NCI-H1092 (cell line): ENCODE data around the gene SPINK1.
"Not testable (repeated sequence)": the region's sequence is repeated elsewhere in the genome, so short reads cannot be mapped to it uniquely, and the experiment has no call there.

Experiments
- DNase-seq: peaks from one replicate; lab custom pipeline; 2025; lab: John Stamatoyannopoulos, UW

Gene SPINK1

DNA sequence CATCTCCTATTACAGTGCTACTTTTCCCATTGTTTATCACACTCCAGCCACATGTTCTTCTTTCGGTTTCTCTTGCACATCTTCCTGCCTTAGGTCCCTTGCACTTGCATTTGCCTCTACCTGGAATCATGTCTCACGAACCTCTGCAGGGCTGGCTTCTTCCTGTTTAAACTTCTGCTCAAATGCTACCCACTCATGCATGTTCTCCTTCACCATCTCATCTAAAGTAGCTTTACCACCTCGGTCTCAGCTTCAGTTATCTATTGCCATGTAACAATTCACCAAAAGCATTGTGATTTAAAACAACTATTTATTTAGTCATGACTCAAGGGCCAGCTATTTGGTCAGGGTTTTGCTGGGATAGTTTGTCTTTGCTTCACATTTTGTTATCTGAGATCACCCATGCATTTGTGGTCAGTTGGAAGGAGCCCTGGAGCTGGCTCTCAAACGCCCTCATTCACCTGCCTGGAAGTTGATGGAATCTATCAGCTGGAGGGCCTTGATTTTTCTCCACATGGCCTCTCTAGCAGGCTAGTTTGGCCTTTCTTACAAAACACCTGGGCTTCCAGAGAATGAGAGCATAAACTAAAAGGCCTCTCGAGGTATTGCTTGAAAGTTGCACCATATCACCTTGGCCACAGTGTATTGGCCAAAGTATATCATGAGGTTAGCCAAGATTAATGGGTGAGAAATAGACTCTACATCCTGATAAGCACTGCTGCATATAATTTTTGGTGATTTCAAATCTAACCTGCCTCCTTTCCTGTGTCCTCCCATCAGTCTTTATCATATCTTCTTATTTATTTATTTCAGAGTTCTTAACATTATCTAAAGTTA lies 21.4 kb downstream of the SPINK1 start:
- no peak for DNase-seq

- DNase-seq = no peak
Observed at GRCh38 chr5:147805030-147805454, 26.4 kb downstream of the SPINK1 start.

- DNase-seq = no peak
Observed at GRCh38 chr5:147804334-147804733, 27.1 kb downstream of the SPINK1 start.

DNA sequence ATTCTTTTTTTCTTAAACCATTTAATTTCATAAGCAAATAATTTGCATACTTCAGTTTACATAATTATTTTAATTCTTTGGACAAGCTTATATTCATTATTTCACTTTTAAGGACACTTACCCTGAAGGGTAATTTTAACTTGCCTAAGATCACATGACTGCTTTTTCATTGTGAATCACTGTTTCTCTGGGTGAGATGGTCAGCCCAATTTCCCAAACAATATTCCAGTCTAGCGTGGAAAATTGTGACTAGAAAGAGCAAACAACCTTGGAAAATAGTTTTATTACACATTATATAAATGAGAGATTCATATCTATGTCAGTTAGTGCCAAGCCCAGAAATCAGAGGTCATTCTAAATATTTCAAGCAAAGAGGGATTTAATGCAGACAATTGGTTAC lies 27.5 kb downstream of the SPINK1 start:
- no peak for DNase-seq

GRCh38 chr5:147803161-147803560 lies 28.3 kb downstream of the SPINK1 start:
- not testable (repeated sequence) for DNase-seq

- no peak for DNase-seq
Observed at GRCh38 chr5:147801461-147801860, 30.0 kb downstream of the SPINK1 start.

DNA sequence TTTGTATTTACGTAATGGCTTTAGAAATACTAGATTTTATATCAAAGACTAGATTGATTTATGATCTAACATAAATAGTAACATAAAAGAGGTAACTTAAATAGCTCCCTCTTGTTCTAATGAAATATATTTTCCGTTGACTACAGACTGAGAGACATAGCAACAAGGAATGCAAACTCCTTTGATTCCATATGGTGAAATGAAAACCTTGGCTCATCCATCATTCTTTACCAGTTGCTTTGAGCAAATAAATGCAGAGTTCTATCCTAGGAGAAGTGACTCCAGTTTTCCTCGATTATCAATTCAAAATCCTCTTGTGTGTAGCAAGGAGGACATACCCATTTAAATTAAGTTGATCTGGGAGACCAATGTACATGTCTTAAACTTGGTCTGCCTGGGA lies 31.0 kb downstream of the SPINK1 start:
- no peak for DNase-seq

- no peak for DNase-seq
Observed at GRCh38 chr5:147796556-147797308, 34.7 kb downstream of the SPINK1 start.

- DNase-seq = no peak
Observed at GRCh38 chr5:147791181-147791580, 40.3 kb downstream of the SPINK1 start.

DNA sequence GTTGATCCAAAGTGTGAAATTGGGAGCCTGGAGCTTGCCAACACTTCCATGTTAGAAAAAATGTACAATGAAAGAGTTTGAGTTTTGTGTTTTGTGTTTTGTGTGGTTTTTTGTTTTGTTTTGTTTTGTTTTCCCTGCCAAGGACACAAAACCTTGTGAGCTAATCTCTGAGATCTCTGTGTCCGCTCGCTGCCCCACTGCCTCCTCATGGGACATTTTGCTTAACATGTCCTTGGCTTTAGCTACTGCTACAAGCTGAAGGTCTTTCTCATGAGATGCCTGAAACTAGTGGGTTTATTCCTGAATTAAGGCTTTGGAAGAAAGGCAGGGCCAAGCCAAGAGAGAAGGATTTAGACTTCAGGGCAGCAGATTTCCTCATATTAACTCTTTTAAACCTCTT lies 41.7 kb downstream of the SPINK1 start:
- no peak for DNase-seq

GRCh38 chr5:147788023-147788422 lies 43.4 kb downstream of the SPINK1 start:
- no peak for DNase-seq

- no peak for DNase-seq
Observed at GRCh38 chr5:147786142-147786541, 45.3 kb downstream of the SPINK1 start.

DNA sequence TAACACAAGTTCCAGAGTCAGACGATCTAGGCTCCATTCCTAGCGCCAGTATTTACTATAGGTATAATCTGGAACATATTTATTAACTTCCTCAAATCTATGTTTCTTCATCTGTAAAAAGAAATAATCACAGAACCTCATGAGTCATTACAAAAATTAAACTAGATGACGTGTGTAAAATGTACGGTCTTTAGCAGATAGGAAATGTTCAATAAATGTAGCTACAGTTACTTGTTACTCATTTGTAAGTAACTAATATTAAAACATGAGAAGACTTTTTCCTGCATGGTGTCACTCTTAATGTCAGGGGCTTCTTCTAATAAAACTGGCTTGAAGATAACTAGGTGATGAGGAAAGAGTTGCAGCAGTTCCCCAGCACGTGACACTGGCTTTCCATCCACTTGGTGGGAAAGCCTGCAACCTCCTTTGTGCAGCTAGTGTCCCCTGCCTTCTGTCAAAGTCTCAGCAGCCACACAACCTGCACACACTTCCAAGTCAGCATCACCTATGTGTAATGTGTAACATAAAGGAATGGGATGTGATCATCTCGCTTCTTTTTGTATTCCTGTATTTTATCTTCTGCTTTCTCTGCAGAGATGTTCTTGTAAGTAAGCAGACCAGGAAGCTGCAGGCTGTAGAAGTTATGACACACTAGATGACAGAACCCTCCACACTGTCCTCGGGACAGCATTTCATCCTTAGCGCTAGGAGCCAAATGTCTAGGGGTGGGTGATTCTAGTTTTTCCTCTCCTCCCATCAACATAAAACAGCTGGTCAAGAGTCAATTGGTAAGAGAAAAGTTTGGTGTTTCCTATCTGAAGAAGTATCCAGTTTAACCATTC lies 47.1 kb downstream of the SPINK1 start:
- no peak for DNase-seq

- peak; percentile 95 for DNase-seq
Observed at GRCh38 chr5:147782110-147783028, 49.1 kb downstream of the SPINK1 start, which contains the start of gene JAKMIP2. Gene JAKMIP2 (minus strand): TSS chr5:147782728. CDS start chr5:147671806, 110,922 bp downstream.

- DNase-seq = no peak
Observed at GRCh38 chr5:147780924-147781573, 50.4 kb downstream of the SPINK1 start.

DNA sequence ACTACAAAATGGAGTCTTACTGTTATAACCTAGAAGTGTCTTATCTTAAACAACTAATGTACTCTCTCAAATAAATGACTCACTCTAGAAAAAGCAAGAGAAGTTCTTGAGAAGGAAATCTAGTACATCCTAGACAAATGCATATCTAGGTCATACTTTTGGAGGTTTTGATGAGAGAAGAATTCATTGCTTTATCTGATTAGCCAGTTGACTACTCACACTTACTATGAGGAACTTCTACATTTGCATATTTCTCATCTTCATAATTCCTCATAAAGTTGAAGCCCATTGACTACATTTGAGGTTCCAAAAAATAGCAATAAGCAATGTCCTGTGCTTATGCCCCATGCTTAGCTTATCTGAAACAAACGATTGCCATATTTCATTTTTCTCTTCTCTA lies 51.8 kb downstream of the SPINK1 start:
- no peak for DNase-seq

DNA sequence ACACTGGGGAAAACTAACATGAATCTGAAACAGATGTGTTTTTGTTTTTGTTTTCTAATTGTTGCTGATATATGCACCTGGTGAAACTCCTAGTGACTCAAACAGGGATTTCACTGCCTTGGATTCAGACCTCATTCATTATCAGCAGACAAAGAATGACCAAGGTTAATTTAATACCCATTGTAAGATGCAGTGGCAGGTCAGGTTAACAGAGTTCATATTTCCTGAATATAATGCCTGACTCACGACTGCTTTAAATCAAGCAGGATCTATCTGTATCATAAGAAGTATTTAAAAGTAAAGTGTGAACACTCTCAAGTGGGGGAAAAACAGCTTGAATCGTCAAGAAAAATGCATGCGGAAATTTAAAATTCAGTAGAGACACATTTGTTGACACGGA lies 54.5 kb downstream of the SPINK1 start:
- no peak for DNase-seq
